ENCODE measurements around the gene CERKL. TPM values are rescaled to one million over a fixed set of nuclear protein-coding genes. Genes with fewer than 3 reads are reported as not detected.

Gene CERKL
- total RNA-seq, 4 donors from 2014 or later = not detected

GRCh38 chr2:181614874-181615638 lies 41.8 kb downstream of the CERKL start:
- no peak for DNase-seq (ENCODE audit: low spot score in 2 of 2)
- H3K4me1 ChIP-seq = no peaks in the 10 kb centered on the region
- H3K9me3 ChIP-seq = no peaks in the 10 kb centered on the region
- WGBS, 2 donors = 78 to 84% methylated on average over 7 of the region's 7 CpGs
- no peaks in the 10 kb centered on the region for H3K36me3 ChIP-seq
- TF ChIP-seq EP300 (IDR thresholded peaks at IDR 0.05) = no peak
- H3K4me3 ChIP-seq = no peak overlapping the region
- no peaks in the 10 kb centered on the region for H3K27me3 ChIP-seq
- H3K27ac ChIP-seq = no peak overlapping the region

- Histone ChIP-seq H3K27me3 (no peaks in the 10 kb centered on the region), H3K27ac (no peak overlapping the region), H3K4me1 (no peaks in the 10 kb centered on the region), H3K4me3 (no peak overlapping the region), H3K9me3 (no peaks in the 10 kb centered on the region), H3K36me3 (no peaks in the 10 kb centered on the region)
- TF ChIP-seq CTCF (IDR thresholded peaks at IDR 0.05) = no peak
- no peak for TF ChIP-seq POLR2A (IDR thresholded peaks at IDR 0.05)
- TF ChIP-seq EP300 (IDR thresholded peaks at IDR 0.05) = no peak
- 56 to 66% methylated on average over 2 of the region's 2 CpGs for WGBS, 2 donors
- no peak for DNase-seq (ENCODE audit: low spot score in 2 of 2)
These were observed 43.7 kb downstream of the CERKL start for GRCh38 chr2:181613241-181613640.

GRCh38 chr2:181607629-181608590 lies 49.0 kb downstream of the CERKL start:
- H3K27me3 ChIP-seq = no peaks in the 10 kb centered on the region
- H3K36me3 ChIP-seq = no peaks in the 10 kb centered on the region
- no peak for DNase-seq (ENCODE audit: low spot score in 2 of 2)
- no peak overlapping the region for H3K27ac ChIP-seq
- H3K9me3 ChIP-seq = peaks cover 0 to 5% (median 0%) of the 10 kb centered on the region in 4 donors
- TF ChIP-seq POLR2A (IDR thresholded peaks at IDR 0.05) (no peak), CTCF (IDR thresholded peaks at IDR 0.05) (no peak), EP300 (IDR thresholded peaks at IDR 0.05) (no peak)
- WGBS, 2 donors = 82 to 85% methylated on average over 4 of the region's 4 CpGs
- no peaks in the 10 kb centered on the region for H3K4me1 ChIP-seq
- H3K4me3 ChIP-seq = no peak overlapping the region

GRCh38 chr2:181605889-181606837 lies 50.7 kb downstream of the CERKL start:
- no peaks in the 10 kb centered on the region for H3K36me3 ChIP-seq
- no peak overlapping the region for H3K4me3 ChIP-seq
- no peaks in the 10 kb centered on the region for H3K27me3 ChIP-seq
- H3K27ac ChIP-seq = no peak overlapping the region
- peaks cover 0 to 5% (median 0%) of the 10 kb centered on the region in 4 donors for H3K9me3 ChIP-seq
- no peaks in the 10 kb centered on the region for H3K4me1 ChIP-seq
- TF ChIP-seq POLR2A (IDR thresholded peaks at IDR 0.05) (no peak), CTCF (IDR thresholded peaks at IDR 0.05) (no peak), EP300 (IDR thresholded peaks at IDR 0.05) (no peak)
- DNase-seq (ENCODE audit: low spot score in 2 of 2) = no peak
- 72 to 77% methylated on average over 2 to 3 of the region's 3 CpGs for WGBS, 2 donors

- no peak for DNase-seq (ENCODE audit: low spot score in 2 of 2)
- Histone ChIP-seq H3K36me3 (no peaks in the 10 kb centered on the region), H3K4me3 (no peak overlapping the region), H3K4me1 (no peaks in the 10 kb centered on the region), H3K9me3 (peaks cover 0 to 5% (median 0%) of the 10 kb centered on the region in 4 donors), H3K27ac (no peak overlapping the region), H3K27me3 (no peaks in the 10 kb centered on the region)
- no peak for TF ChIP-seq CTCF (IDR thresholded peaks at IDR 0.05)
- TF ChIP-seq POLR2A (IDR thresholded peaks at IDR 0.05) = no peak
- no peak for TF ChIP-seq EP300 (IDR thresholded peaks at IDR 0.05)
- WGBS, 2 donors = 88 to 91% methylated on average over 1 of the region's 1 CpG
These were observed 54.9 kb downstream of the CERKL start for GRCh38 chr2:181602017-181602416.
